PC-3 (cell line): ENCODE results near the gene LTB4R.

Experiments used
- CTCF ChIP-seq: fragments of 300-600 bp; sonication (generic); conservative IDR thresholded peaks from 2 replicates; pipeline ENCODE4 v1.5.1; 2017; ENCODE audit warnings: antibody characterized with exemption, low read depth, mild to moderate bottlenecking, low read length
- EZH2 ChIP-seq: fragments of 300-600 bp; sonication (generic); IDR thresholded peaks from one replicate; pipeline ENCODE4 v1.6.1; 2017; ENCODE audit warnings: antibody characterized with exemption, mild to moderate bottlenecking, low read length; ENCODE audit not compliant: unreplicated experiment
- EZH2phosphoT487 ChIP-seq: fragments of 300-600 bp; sonication (generic); IDR thresholded peaks from 2 replicates; pipeline ENCODE4 v1.6.1; 2018; ENCODE audit warnings: mild to moderate bottlenecking, antibody characterized with exemption, low read length, borderline replicate concordance

GRCh38 chr14:24272467-24272866 is 38.8 kb upstream of the LTB4R start:
- TF ChIP-seq CTCF (no peak), EZH2 (no peak), EZH2phosphoT487 (no peak)
